Dedifferentiated amniotic fluid mesenchymal stem cell (primary cell): ENCODE results near the gene CETP.
"Not testable (repeated sequence)": the region's sequence is repeated elsewhere in the genome, so short reads cannot be mapped to it uniquely, and the experiment has no call there.

Experiments
- DNase-seq: peaks from one replicate; pipeline ENCODE4 v3.0.0-alpha.2; 2016; ENCODE audit errors: extremely low spot score

Gene CETP

DNA sequence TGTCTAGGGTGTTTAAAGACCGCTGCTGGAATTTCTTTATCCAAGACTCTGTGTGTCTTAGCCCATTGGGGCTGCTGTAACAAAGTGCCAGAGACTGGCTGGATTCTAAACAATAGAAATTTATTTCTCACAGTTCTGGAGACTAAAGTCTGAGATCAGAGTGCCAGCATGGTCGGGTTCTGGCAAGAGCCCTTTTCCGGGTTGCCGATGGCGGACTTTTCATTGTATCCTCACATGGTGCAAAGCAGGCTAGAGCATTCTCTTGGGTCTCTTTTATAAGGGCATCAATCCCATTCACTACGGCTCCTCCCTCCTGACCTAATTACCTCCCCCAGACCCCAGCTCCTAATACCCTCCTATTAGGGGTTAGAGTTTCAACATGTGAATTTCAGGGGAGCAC is 37.1 kb downstream of the CETP start:
- no peak for DNase-seq

- DNase-seq = no peak
Measured at GRCh38 chr16:56999409-57000270, 37.9 kb downstream of the CETP start.

GRCh38 chr16:57000271-57001025 is 38.7 kb downstream of the CETP start:
- DNase-seq = peak; percentile 47

- DNase-seq = no peak
Measured at GRCh38 chr16:57001026-57001679, 39.4 kb downstream of the CETP start.

DNA sequence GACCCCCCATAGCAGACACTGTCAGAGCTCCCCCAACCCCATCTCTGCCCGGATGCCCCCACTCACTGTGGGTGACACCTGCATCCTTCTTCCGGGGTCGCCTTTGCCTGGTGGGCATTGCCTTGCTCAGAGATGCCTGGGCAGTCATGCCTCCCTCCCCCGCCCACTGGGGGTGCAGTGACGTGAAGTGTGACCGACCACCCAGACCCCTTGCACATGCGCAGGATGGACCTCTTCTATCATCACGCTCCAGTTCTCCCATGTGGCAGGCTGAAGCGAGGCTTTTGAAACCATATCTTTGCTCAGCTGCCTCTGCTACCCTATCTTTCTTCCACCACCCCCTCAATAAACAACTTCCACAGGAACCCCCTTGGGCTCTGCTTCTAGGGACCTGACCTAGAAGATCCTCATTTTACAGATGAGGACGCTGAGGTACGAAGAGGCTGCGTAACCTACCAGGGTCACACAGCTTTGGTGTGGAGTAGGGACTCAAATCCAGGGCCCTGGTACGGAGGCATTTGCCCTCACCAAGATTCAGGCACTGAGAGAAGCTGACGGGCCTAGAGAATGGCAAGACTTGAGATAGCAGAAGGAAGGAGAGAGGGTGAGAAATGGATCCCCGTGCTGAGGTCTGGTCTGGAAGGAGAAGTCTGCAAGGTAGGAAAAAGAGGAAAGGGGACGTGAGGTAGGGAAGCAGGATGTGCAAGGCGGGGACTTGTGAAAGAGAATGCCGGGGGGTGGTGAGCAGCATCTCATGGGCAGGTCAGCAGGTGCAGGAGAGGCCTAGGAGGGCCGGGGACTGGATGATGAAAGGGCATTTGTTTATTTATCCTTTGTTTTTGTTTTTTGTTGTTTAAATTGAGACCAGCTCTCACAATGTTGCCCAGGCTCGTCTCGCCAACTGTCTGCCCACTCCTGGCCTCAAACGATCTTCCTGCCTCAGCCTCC is 42.0 kb downstream of the CETP start:
- no peak for DNase-seq

DNA sequence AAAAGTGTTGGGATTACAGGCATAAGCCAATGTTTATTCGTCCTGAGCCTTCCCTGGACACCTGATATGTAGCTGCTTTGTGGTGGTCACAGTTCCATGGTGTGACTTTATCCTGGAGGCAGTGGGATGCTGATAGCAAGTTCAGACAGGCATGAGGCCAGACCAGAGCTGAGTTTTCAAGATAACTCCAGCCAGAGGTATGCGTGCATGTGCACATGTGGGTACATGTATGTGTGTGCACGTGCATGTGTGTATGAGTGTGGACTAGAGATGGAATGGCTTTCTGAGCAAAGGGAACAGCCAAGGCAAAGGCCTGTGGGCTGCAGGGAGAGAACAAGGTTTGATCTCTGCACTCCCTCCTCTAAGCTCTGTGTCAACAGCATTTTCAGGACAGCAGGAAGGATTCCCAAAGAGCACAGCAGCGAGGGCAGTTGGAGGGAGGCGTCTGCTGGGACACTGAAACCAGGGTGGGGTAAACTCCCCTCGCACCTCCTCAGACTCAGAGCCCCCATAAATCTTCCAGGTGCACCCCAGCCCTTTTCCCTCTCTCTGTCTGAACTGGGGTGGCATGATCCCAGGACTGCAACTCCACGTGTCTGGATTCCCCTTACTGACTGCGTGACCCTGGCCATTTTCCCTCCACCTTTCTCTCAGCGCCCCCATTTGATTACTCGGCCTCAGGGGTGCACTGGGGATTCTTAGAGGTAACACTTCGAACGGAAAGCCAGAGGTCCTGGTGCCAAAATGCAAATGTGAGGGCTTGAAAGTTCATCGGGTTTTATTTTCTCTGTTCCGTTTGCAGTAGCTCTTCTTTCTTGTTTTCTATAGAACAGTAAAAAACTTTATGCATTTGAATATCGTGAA is 42.9 kb downstream of the CETP start:
- no peak for DNase-seq

DNA sequence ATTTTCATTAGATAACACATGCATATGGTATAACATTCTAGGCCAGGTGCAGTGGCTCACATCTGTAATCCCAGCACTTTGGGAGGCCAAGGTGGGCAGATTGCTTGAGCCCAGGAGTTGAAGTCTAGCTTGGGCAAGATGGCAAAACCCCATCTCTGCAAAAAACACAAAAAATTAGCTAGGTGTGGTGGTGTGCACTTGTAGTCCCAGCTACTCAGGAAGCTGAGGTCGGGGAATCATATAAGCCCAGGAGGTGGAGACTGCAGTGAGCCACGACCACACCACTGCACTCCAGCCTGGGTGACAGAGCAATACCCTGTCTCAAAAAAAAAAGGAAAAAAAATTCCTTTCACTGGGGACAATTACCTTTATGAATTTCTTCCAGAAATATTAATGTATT is 43.8 kb downstream of the CETP start:
- not testable (repeated sequence) for DNase-seq

GRCh38 chr16:57007050-57007449 is 45.3 kb downstream of the CETP start:
- DNase-seq = no peak

DNA sequence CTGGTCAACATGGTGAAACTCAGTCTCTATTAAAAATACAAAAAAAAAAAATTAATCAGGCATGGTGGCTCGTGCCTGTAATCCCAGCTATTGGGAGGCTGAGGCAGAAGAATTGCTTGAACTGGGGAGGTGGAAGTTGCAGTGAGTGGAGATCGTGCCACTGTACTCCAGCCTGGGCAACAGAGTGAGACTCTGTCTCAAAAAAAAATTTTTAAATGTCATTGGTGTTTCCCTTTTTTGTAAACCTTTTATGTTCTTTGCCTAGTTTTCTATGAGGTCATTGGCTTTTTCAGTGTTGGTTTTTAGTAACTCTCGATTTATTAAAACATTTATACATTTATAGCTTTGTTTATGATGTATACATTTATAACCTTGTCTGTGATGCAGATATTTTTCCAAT is 45.8 kb downstream of the CETP start:
- DNase-seq = no peak

DNA sequence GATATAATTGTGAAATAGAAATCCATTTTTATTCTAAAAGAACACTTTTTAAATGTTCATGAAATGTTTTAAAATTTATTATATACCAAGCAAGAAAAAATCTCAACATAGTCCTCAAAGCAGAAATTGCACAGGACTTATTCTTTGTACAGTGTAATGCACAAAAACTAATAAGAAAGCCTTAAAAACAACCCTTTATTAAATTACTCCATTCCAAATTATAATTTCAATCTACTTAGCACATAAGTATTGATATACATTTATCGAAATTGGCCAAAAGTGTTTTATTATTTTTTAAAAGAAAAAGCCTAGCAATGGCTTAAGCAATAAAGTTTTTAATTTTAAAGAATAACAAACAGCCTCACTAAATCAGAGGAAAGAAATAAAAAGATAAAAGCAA is 46.7 kb downstream of the CETP start:
- no peak for DNase-seq

- DNase-seq = no peak
Measured at GRCh38 chr16:57009643-57010170, 48.0 kb downstream of the CETP start.

DNA sequence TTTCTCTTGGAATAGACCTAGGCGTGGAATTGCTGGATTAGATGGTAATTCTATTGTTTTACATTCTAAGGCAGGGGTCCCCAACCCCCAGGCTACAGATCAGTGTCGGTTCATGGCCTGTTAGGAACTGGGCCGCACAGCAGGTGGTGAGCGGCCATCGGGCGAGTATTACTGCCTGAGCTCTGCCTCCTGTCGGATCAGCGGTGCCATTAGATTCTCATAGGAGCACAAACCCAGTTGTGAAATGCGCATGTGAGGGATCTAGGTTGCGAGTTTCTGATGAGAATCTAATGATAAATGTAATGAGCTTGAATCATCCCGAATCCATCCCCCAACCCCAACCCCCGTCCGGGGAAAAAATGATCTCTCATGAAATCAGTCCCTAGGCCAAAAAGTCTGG is 50.6 kb downstream of the CETP start:
- no peak for DNase-seq

GRCh38 chr16:57013229-57013628 is 51.5 kb downstream of the CETP start:
- DNase-seq = no peak

GRCh38 chr16:57013902-57014301 is 52.2 kb downstream of the CETP start:
- no peak for DNase-seq

GRCh38 chr16:57016301-57016700 is 54.6 kb downstream of the CETP start:
- no peak for DNase-seq

- DNase-seq = no peak
Measured at GRCh38 chr16:57016831-57017230, 55.1 kb downstream of the CETP start.

DNA sequence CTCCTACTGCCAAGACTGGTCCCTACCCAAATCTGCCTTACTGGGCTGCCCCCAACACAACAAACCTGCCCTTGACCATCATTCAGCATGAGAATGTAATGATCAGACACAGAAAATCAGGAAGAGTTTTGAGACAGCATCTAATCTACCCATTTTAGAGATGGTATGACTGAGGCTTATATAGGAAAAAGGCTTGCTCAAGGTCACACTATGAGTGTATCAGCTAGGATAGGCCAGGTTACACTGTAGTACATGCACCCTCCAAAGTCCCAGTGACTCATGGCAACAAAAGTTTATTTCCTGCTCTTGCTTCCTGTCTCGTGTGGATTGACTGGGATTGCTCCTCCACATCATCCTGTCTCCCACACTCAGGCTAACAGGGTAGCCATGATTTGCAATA is 55.5 kb downstream of the CETP start:
- DNase-seq = no peak

- no peak for DNase-seq
Measured at GRCh38 chr16:57019746-57020145, 58.0 kb downstream of the CETP start.

DNA sequence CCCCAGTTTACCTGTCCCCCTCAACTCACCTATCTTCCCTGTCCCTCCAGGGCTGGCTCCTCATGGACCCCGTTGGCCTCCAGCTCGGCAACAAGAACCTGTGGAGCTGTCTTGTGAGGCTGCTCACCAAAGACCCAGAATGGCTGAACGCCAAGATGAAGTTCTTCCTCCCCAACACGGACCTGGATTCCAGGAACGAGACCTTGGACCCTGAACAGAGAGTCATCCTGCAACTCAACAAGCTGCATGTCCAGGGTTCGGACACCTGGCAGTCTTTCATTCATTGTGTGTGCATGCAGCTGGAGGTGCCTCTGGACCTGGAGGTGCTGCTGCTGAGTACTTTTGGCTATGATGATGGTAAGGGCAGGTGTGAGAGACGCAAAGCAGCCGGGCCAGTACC is 58.9 kb downstream of the CETP start:
- no peak for DNase-seq

GRCh38 chr16:57021757-57022156 is 60.0 kb downstream of the CETP start:
- DNase-seq = no peak
